H1 (cell line): Measurements from ENCODE around the gene GNAQ. TPM values are rescaled to one million over a fixed set of nuclear protein-coding genes. Genes with fewer than 3 reads are reported as not detected.

Source experiments
- CTCF ChIA-PET: fragments of 300-600 bp; sonication (Branson Sonifier 250); formaldehyde crosslinking; loops from one replicate; lab custom pipeline; 2021; ENCODE audit not compliant: partially characterized antibody; lab: Charles Lee
- POLR2A ChIA-PET: fragments of 300-600 bp; sonication (Branson Sonifier 250); formaldehyde crosslinking; loops from one replicate; lab custom pipeline; 2021; ENCODE audit warnings: inconsistent platforms; ENCODE audit not compliant: partially characterized antibody; lab: Charles Lee
- DNase-seq, 2 experiments: peaks; one replicate each; pipeline versions ENCODE4 v3.0.0 to v3.0.0-alpha.2; 2010 to 2022; ENCODE audit warnings: low spot score in 2 of 2, low read depth in 1 of 2, mixed read lengths in 1 of 2
- FAIRE-seq: peaks from 2 replicates; lab custom pipeline; 2011; peaks lifted over from hg19 to GRCh38; lab: Jason Lieb, UNC
- H2AFZ ChIP-seq: 2 replicates; pipeline ENCODE4 v1.8.1; 2012; ENCODE audit warnings: low read length, inconsistent platforms
- H2AK5ac ChIP-seq: 2 replicates; pipeline ENCODE4 v1.6.1; 2013; ENCODE audit warnings: low read depth, low read length
- H2BK120ac ChIP-seq: replicated peaks from 2 replicates; pipeline ENCODE3; 2013; ENCODE audit warnings: low read depth, low read length, inconsistent platforms
- H2BK12ac ChIP-seq: 2 replicates; pipeline ENCODE4 v1.6.1; 2013; ENCODE audit warnings: low read depth, low read length
- H2BK15ac ChIP-seq: 2 replicates; pipeline ENCODE4 v1.6.1; 2013; ENCODE audit warnings: low read length
- H2BK20ac ChIP-seq: 2 replicates; pipeline ENCODE4 v1.6.1; 2013; ENCODE audit warnings: low read length
- H2BK5ac ChIP-seq: 2 replicates; pipeline ENCODE4 v1.6.1; 2013; ENCODE audit warnings: low read depth, low read length
- H3K14ac ChIP-seq: 2 replicates; pipeline ENCODE4 v1.6.1; 2013; ENCODE audit warnings: inconsistent platforms; ENCODE audit not compliant: insufficient read length
- H3K18ac ChIP-seq: 2 replicates; pipeline ENCODE4 v1.6.1; 2013; ENCODE audit warnings: low read length; ENCODE audit errors: extremely low read depth
- H3K23ac ChIP-seq: 2 replicates; pipeline ENCODE4 v1.6.1; 2013; ENCODE audit warnings: inconsistent platforms; ENCODE audit not compliant: insufficient read length
- H3K23me2 ChIP-seq: 2 replicates; pipeline ENCODE4 v1.6.1; 2013; ENCODE audit warnings: low read depth, low read length
- H3K27ac ChIP-seq: 2 replicates; pipeline ENCODE4 v1.6.1; 2011; ENCODE audit warnings: low read depth, low read length, inconsistent platforms
- H3K27me3 ChIP-seq, 4 experiments: replicated peaks in 1 of 4; 1 replicate in 1 of 4; 2 replicates in 3 of 4; pipeline versions ENCODE4 v1.6.1 to v1.8.1; 2011 to 2013; ENCODE audit warnings: low read length in 3 of 4, mild to moderate bottlenecking in 3 of 4, inconsistent platforms in 2 of 4, mixed read lengths in 2 of 4, moderate library complexity in 1 of 4; ENCODE audit not compliant: control insufficient read depth in 3 of 4, insufficient read depth in 3 of 4; ENCODE audit errors: extremely low read depth in 1 of 4
- H3K36me3 ChIP-seq, 4 experiments: 2 replicates each; pipeline versions ENCODE4 v1.6.1 to v1.8.1; 2011 to 2013; ENCODE audit warnings: mild to moderate bottlenecking in 4 of 4, low read length in 3 of 4, moderate library complexity in 2 of 4, control low read depth in 1 of 4, inconsistent platforms in 1 of 4; ENCODE audit not compliant: insufficient read depth in 4 of 4, control insufficient read depth in 2 of 4
- H3K4ac ChIP-seq: replicated peaks from 2 replicates; pipeline ENCODE3; 2013; ENCODE audit warnings: low read length, low read depth, mixed read lengths, inconsistent platforms; ENCODE audit not compliant: insufficient read length
- H3K4me1 ChIP-seq, 4 experiments: replicated peaks in 1 of 4; 1 replicate in 1 of 4; 2 replicates in 3 of 4; pipeline versions ENCODE4 v1.6.1 to v1.8.1; 2011 to 2013; ENCODE audit warnings: low read length in 3 of 4, inconsistent platforms in 2 of 4, mixed read lengths in 1 of 4; ENCODE audit not compliant: insufficient read depth in 4 of 4, control insufficient read depth in 3 of 4
- H3K4me2 ChIP-seq, 2 experiments: 2 replicates each; pipeline versions ENCODE4 v1.6.1 to v1.8.1; 2011 to 2013; ENCODE audit warnings: low read depth in 2 of 2, low read length in 2 of 2, control low read depth in 1 of 2, inconsistent platforms in 1 of 2, mild to moderate bottlenecking in 1 of 2; ENCODE audit not compliant: insufficient read depth in 1 of 2
- H3K4me3 ChIP-seq, 4 experiments: fragments of 200-600, 300-600 bp in 1 of 4; sonication (generic), shearing (Covaris generic), sonication (Bioruptor Twin) in 1 of 4; 2 replicates each; pipeline versions ENCODE4 v1.5.1 to v1.8.1; 2011 to 2016; ENCODE audit warnings: low read length in 4 of 4, low read depth in 3 of 4, control low read depth in 2 of 4, inconsistent platforms in 2 of 4, mild to moderate bottlenecking in 2 of 4, mixed read lengths in 1 of 4, moderate library complexity in 1 of 4; ENCODE audit not compliant: insufficient read depth in 2 of 4; ENCODE audit errors: extremely low read depth in 1 of 4
- H3K56ac ChIP-seq: replicated peaks from 2 replicates; pipeline ENCODE3; 2013; ENCODE audit warnings: low read depth, mild to moderate bottlenecking, mixed read lengths, low read length, inconsistent platforms; ENCODE audit not compliant: insufficient read length
- H3K79me1 ChIP-seq: 2 replicates; pipeline ENCODE4 v1.6.1; 2013; ENCODE audit warnings: low read depth, low read length, control low read depth
- H3K79me2 ChIP-seq, 2 experiments: 2 replicates each; pipeline versions ENCODE4 v1.6.1 to v1.8.1; 2012 to 2013; ENCODE audit warnings: low read length in 2 of 2, mild to moderate bottlenecking in 2 of 2, inconsistent platforms in 1 of 2; ENCODE audit not compliant: insufficient read depth in 2 of 2, control insufficient read depth in 1 of 2
- H3K9ac ChIP-seq, 4 experiments: replicated peaks in 1 of 4; 1 replicate in 1 of 4; 2 replicates in 3 of 4; pipeline versions ENCODE4 v1.6.1 to v1.8.1; 2011 to 2013; ENCODE audit warnings: low read depth in 3 of 4, low read length in 3 of 4, control low read depth in 2 of 4, mild to moderate bottlenecking in 2 of 4, moderate library complexity in 2 of 4, inconsistent platforms in 1 of 4; ENCODE audit errors: extremely low read depth in 1 of 4
- H3K9me3 ChIP-seq, 2 experiments: 2 replicates each; pipeline versions ENCODE4 v1.6.1 to v1.8.1; 2012 to 2013; ENCODE audit warnings: mild to moderate bottlenecking in 2 of 2, moderate library complexity in 2 of 2, control low read depth in 1 of 2, inconsistent platforms in 1 of 2, low read depth in 1 of 2, low read length in 1 of 2, mixed read lengths in 1 of 2; ENCODE audit not compliant: insufficient read depth in 2 of 2
- H4K20me1 ChIP-seq, 2 experiments: replicated peaks in 1 of 2; 2 replicates each; pipeline versions ENCODE3 to v1.8.1; 2011 to 2013; ENCODE audit warnings: inconsistent platforms in 2 of 2, low read length in 2 of 2, mild to moderate bottlenecking in 1 of 2; ENCODE audit not compliant: insufficient read depth in 2 of 2, control insufficient read depth in 1 of 2
- H4K5ac ChIP-seq: 2 replicates; pipeline ENCODE4 v1.6.1; 2013; ENCODE audit warnings: low read length, low read depth, mixed read lengths, inconsistent platforms; ENCODE audit not compliant: insufficient read length
- H4K8ac ChIP-seq: 2 replicates; pipeline ENCODE4 v1.8.0; 2013; ENCODE audit warnings: mild to moderate bottlenecking, moderate library complexity, low read length, inconsistent platforms; ENCODE audit not compliant: insufficient read depth; ENCODE audit errors: extremely low read depth
- H4K91ac ChIP-seq: replicated peaks from 2 replicates; pipeline ENCODE3; 2013; ENCODE audit warnings: low read length, mixed read lengths, inconsistent platforms; ENCODE audit not compliant: insufficient read length
- FOSL1 ChIP-seq: IDR thresholded peaks from 2 replicates; pipeline ENCODE4 v1.6.1; 2011; ENCODE audit warnings: mild to moderate bottlenecking, low read depth, low read length, moderate library complexity; ENCODE audit not compliant: insufficient read depth
- SAP30 ChIP-seq: fragments of 300-600 bp; sonication (generic); IDR thresholded peaks from 2 replicates; pipeline ENCODE4 v1.7.1; 2012; ENCODE audit warnings: low read length, moderate library complexity, mild to moderate bottlenecking, inconsistent platforms; ENCODE audit not compliant: insufficient read depth, insufficient replicate concordance
- WGBS, 2 experiments: shearing (Covaris generic) in 1 of 2; methylation state at CpG; one replicate each; pipeline versions ENCODE4 v1.1.6 to v1.1.7; 2013 to 2015; ENCODE audit warnings: low lambda C conversion rate in 2 of 2, mixed read lengths in 2 of 2, inconsistent platforms in 1 of 2, low coverage in 1 of 2, missing lambda C conversion rate in 1 of 2; ENCODE audit not compliant: insufficient replicate concordance in 2 of 2, insufficient coverage in 1 of 2, insufficient read length in 1 of 2; ENCODE audit errors: extremely low coverage in 1 of 2, missing lambda C conversion rate in 1 of 2; 5-methylcytosine and 5-hydroxymethylcytosine counted together
- polyA plus RNA-seq, 7 experiments: library from polyadenylated mRNA; depleted of rRNA in 3 of 7; stranded (reverse) in 5 of 7; unstranded in 2 of 7; fragments of >200 nt in 5 of 7; fragments of 200-250 nt in 2 of 7; gene quantifications; 1 replicate in 5 of 7; 2 replicates in 1 of 7; 4 replicates in 1 of 7; pipeline versions ENCODE4 v1.2.1 to v1.2.3, GENCODE V29; 2011 to 2013; ENCODE audit warnings: missing spikeins in 2 of 7, mixed read lengths in 2 of 7
- total RNA-seq: library from RNA; stranded (reverse); fragmentation: NEBNext Ultra II Directional; extraction: Animal tissue kit (Norgen Biotek cat#: 25700); gene quantifications from 2 replicates; pipeline ENCODE4 v1.2.1, GENCODE V29; 2021
- TF ChIP-seq, protein P1 (sequence below): IDR thresholded peaks from 2 replicates; pipeline ENCODE4 v1.6.1; 2011; ENCODE audit warnings: low read depth, mild to moderate bottlenecking, low read length; ENCODE audit not compliant: insufficient read depth

Gene GNAQ
- total and polyA plus RNA-seq, 2 of the 8 experiments (the other 6 are each of a cell fraction or from before 2014, with no cell fraction given) = 22.8 to 63.8 TPM

DNA sequence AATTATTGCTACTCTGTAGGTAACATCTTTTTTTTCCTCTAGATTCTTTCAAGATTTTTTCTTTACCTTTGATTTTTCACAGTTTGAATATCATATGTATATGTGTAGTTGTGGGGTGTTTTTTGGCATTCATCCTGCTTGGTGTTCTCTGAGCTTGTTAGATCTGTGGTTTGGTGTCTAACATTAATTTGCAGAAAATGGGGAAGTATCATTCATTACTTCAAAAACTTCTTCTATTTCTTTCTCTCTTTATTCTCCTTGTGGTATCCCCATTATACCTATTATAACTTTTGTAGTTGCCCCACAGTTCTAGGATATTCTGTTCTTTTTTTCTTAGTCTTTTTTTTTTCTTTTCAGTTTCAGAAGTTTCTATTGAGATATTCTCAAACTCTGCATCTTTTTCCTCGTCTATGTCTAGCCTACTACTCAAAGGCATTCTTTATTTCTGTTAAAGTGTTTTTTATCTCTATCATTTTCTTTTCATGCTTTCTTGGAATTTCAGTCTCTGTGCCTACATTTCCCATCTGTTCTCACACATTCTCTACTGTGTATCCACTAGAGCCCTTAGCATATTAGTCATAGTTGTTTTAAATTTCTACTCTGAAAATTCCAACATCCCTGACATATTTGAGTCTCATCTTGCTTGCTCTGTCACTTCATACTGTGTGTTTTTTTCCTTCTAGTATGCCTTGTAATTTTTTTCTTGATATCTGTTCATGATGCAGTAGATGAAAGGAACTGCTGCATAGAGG lies 323.4 kb downstream of the GNAQ start:
- H3K4ac ChIP-seq = no peak overlapping the region
- no peaks in the 10 kb centered on the region for H3K4me1 ChIP-seq
- POLR2A ChIA-PET = no interaction called here
- 79% methylated on average over 1 of the region's 1 CpG; no CpG with 5 or more reads in 1 of the 2 experiments for WGBS, 2 experiments
- H3K56ac ChIP-seq = no peak overlapping the region
- no peak overlapping the region for H2BK120ac ChIP-seq
- H3K18ac ChIP-seq = no peak overlapping the region
- no peak overlapping the region for H4K8ac ChIP-seq
- no peak overlapping the region for H4K5ac ChIP-seq
- no peak overlapping the region for H2BK12ac ChIP-seq
- no peak overlapping the region for H2BK5ac ChIP-seq
- FAIRE-seq (no peak), DNase-seq (no peak)
- H3K79me2 ChIP-seq = no peaks in the 10 kb centered on the region
- H3K9ac ChIP-seq = no peak overlapping the region
- H4K20me1 ChIP-seq = no peaks in the 10 kb centered on the region
- H2AFZ ChIP-seq = no peak overlapping the region
- no peaks in the 10 kb centered on the region for H3K27me3 ChIP-seq
- no peaks in the 10 kb centered on the region for H3K36me3 ChIP-seq
- H2AK5ac ChIP-seq = no peak overlapping the region
- H2BK15ac ChIP-seq = no peak overlapping the region
- H3K9me3 ChIP-seq = peaks cover 4 to 8% of the 10 kb centered on the region in 2 experiments; a peak in 3 of 4 replicates
- no peak overlapping the region for H3K27ac ChIP-seq
- H3K23me2 ChIP-seq = no peaks in the 10 kb centered on the region
- H2BK20ac ChIP-seq = no peak overlapping the region
- CTCF ChIA-PET = no interaction called here
- no peaks in the 10 kb centered on the region for H3K79me1 ChIP-seq
- no peak overlapping the region for H3K4me2 ChIP-seq
- no peak overlapping the region for H3K4me3 ChIP-seq
- H3K14ac ChIP-seq = no peak overlapping the region
- no peak overlapping the region for H3K23ac ChIP-seq
- H4K91ac ChIP-seq = no peak overlapping the region
- TF ChIP-seq FOSL1 = no peak
- TF ChIP-seq SAP30 = no peak
- TF ChIP-seq, protein P1, sequence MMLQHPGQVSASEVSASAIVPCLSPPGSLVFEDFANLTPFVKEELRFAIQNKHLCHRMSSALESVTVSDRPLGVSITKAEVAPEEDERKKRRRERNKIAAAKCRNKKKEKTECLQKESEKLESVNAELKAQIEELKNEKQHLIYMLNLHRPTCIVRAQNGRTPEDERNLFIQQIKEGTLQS = no peak
